Measurements from ENCODE around the gene CMYA5. TPM values are rescaled to one million over a fixed set of nuclear protein-coding genes. Genes with fewer than 3 reads are reported as not detected.

The CMYA5 gene
- total and polyA plus RNA-seq, 9 of the 15 experiments (the other 6 are each of a cell fraction or from before 2014, with no cell fraction given), result 0.18 to 1.1 (median 0.32) TPM

- TF ChIP-seq CHD7 (IDR thresholded peaks at IDR 0.05; ENCODE audit: low read depth, low read length), result no peak
- TF ChIP-seq RBM17 (IDR thresholded peaks at IDR 0.05; ENCODE audit: borderline replicate concordance, low read depth, low read length), result no peak
- TF ChIP-seq SMAD3 (CRISPR knock-in tag; conservative IDR thresholded peaks at IDR 0.05), result no peak
- peak; percentile 98 for TF ChIP-seq C11orf30 (IDR thresholded peaks at IDR 0.05; ENCODE audit: low read depth)
- TF ChIP-seq CCAR2 (IDR thresholded peaks at IDR 0.05; ENCODE audit: low read depth, low read length), result no peak
- TF ChIP-seq ZNF518B (CRISPR knock-in tag; IDR thresholded peaks at IDR 0.05), result no peak
- no peak for TF ChIP-seq TRIM25 (IDR thresholded peaks at IDR 0.05; ENCODE audit: borderline replicate concordance)
Measured at GRCh38 chr5:79832911-79833310, 143.3 kb downstream of the CMYA5 start (continued).

Measured in K562 (cell line).